ENCODE measurements around the gene PGM1.
A peak's percentile ranks its signal among the peaks of the same experiment; 100 is the strongest.

PGM1 gene

GRCh38 chr1:63633281-63633680 lies 40.1 kb downstream of the PGM1 start:
- no peak for DNase-seq (ENCODE audit: low read depth)

- DNase-seq (ENCODE audit: low read depth): no peak
Observed at GRCh38 chr1:63634471-63634870, 41.3 kb downstream of the PGM1 start.

GRCh38 chr1:63635681-63636080 lies 42.5 kb downstream of the PGM1 start:
- no peak for DNase-seq (ENCODE audit: low read depth)

- no peak for DNase-seq (ENCODE audit: low read depth)
Observed at GRCh38 chr1:63636192-63637105, 43.2 kb downstream of the PGM1 start.

DNA sequence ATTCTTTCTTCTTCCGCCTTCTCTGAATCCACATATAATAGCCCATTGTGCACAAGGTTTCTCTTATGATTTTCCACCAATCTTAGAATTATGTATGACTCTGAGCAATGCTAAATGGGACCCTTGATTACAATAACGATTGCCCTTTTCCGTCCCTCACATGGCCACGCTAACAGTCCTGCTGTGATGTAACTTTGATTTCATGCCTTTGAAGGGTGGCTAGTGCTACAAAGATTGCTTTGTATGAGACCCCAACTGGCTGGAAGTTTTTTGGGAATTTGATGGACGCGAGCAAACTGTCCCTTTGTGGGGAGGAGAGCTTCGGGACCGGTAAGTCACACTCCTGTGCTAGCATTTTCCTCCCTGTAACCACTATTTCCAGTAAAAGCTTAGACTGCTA lies 45.3 kb downstream of the PGM1 start:
- no peak for DNase-seq (ENCODE audit: low read depth)

DNA sequence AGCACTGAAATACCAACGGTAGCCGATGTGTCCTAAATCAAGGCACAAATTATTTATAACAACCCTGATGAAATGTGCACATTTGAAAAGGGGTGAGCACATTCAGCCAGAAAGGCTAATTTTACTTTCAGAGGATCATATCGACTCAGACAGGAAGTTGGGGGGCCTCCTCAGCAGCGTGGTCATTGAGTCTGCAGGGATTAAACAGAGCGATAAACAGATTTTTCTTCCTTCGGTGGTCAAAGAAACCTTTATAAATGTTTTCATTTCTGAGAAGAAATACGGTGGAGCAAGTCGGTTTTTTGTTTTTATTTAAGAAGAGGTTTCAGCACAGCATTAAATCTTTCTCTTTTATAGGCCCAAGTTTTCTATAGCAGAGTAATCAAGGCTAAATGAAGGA lies 45.7 kb downstream of the PGM1 start:
- no peak for DNase-seq (ENCODE audit: low read depth)

DNA sequence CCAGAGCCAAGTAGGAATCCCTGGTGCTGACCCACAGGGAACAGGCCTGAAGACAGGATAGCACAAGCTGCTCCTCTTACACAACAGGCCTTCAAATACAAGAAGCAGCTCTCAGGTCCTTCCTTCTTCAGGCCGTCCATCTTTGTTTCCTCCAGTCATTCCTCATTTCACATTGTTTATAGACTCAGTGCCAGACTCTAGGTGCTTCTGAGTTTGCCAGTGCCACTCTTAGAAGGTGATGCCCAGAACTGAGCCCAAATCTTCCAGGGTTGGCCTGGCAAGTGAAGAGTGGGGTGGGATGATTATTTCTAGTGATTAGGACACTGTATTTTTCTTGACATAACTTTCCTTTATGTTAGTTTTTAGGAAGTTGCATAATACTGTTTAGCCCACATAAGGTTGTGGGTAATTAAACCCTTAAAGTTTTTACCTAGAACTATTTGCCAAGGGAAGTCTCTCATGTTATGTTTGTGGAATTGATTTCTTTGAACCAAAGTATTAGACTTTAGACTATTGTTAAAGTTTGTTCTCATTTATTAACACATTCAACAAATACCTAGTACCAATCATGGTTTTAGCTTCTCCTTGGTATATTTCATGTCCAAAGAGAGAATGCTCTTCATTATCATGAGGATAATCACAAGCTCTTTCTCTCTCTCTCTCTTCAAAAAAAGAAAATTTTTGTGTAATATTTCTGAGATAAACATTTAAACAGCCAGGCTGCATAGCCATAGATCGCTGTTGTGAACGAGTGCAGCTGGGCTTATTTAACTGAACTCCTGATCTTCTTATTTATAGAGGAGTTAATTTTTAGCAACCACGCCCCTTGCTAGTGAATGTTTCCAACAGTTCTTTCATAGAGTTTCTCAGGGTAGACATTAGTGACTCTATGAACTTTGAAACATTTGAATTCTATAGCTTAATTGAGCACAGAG lies 47.7 kb downstream of the PGM1 start:
- DNase-seq (ENCODE audit: low read depth): no peak

DNA sequence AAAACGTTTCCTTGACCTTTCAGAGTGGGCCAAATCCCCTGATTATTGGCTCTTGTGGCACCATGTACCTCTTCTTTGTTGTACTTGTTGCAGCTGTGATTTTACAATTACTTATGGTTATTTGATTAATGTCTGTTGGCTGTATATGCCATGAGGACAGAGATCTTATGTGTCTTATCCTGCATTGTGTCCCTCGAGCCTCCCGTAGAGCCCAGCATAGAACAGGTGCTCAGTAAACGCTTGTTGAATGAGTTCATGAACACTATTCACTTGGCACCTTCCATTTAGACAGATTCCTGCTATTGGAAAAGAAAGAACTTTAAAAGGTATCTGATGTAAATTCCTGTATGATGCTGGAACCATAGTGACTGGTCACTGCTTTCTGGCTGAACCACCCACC lies 48.4 kb downstream of the PGM1 start:
- DNase-seq (ENCODE audit: low read depth): no peak

- DNase-seq (ENCODE audit: low read depth): no peak
Observed at GRCh38 chr1:63642901-63643300, 49.7 kb downstream of the PGM1 start.

- no peak for DNase-seq (ENCODE audit: low read depth)
Observed at GRCh38 chr1:63643517-63643916, 50.3 kb downstream of the PGM1 start.

DNA sequence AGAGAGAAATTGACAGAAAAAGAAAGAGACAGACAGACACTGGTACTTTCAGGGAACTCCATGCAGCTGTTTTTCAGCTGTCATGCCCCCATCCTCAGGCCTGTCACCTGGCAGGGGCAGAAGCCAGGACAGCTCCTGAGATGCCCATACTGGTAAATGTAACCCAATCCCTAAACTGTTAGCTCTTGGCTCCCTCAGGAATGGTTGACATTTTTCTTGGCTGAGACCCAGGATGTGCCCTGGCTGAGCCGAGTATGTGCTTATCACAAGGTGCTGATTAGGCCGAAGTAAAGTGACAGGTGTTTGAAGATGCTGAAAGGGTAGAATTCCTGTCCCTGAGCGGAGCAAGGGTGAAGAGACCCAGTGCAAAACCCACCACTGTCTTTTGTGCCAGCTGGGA lies 50.7 kb downstream of the PGM1 start:
- no peak for DNase-seq (ENCODE audit: low read depth)

DNA sequence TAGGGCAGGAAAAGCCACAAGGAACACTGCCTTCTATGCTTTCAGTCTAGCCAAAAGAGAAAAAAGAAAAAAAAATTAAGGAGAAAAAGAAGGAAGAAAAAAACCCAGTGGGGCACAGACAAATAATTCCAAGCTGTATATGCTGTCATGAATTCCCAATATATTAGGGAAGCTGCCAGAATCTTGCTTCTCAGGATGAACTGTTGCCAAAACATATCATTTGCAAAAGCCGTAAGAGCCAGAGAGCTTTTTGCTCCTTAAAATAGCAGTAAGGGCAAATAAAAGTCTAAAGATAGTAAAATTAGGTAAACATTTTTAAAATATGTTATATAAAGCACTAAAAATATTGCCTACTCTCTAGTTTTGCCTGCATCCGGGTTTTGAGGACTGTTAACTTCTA lies 52.1 kb downstream of the PGM1 start:
- no peak for DNase-seq (ENCODE audit: low read depth)

GRCh38 chr1:63648689-63649088 lies 55.5 kb downstream of the PGM1 start:
- no peak for DNase-seq (ENCODE audit: low read depth)

- DNase-seq (ENCODE audit: low read depth): no peak
Observed at GRCh38 chr1:63651161-63651701, 58.0 kb downstream of the PGM1 start.

- no peak for DNase-seq (ENCODE audit: low read depth)
Observed at GRCh38 chr1:63653976-63654375, 60.8 kb downstream of the PGM1 start.

DNA sequence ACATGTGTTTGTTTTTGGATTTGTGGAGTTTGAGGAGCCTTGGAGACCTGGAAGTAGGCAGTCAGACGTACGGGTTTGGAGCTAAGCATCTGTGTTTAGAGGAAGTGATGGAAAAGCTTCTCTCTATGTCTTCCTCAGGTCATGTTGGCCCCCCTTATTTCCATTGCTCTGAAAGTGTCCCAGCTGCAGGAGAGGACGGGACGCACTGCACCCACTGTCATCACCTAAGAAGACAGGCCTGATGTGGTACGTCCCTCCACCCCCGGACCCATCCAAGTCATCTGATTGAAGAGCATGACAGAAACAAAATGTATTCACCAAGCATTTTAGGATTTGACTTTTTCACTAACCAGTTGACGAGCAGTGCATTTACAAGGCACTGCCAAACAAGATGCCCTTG lies 66.2 kb downstream of the PGM1 start:
- DNase-seq (ENCODE audit: low read depth): no peak

GRCh38 chr1:63662056-63662836 lies 69.0 kb downstream of the PGM1 start:
- peak; percentile 49 for DNase-seq (ENCODE audit: low read depth)

DNA sequence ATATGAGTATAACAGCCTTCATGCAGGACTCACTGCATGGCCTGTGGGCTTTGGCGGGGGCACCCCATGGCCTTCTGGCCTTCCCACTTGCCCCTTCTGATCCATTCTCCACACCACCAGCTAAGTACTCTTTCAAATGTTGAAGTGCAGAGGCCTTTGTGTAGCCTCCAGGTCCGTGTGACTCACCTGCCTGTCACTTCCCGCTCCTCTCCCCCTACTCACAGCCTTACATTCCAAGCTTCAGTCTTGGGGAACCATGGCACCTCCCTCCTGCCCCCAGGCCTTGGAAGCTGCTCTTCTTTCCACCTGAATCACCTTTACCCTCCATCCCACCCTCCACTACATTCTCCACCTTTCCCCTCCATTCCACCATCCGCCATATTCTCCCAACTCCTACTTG lies 69.6 kb downstream of the PGM1 start:
- no peak for DNase-seq (ENCODE audit: low read depth)

GRCh38 chr1:63663301-63663700 lies 70.1 kb downstream of the PGM1 start:
- DNase-seq (ENCODE audit: low read depth): no peak

- DNase-seq (ENCODE audit: low read depth): no peak
Observed at GRCh38 chr1:63663873-63664272, 70.7 kb downstream of the PGM1 start.

- DNase-seq (ENCODE audit: low read depth): no peak
Observed at GRCh38 chr1:63664742-63665141, 71.5 kb downstream of the PGM1 start.

- no peak for DNase-seq (ENCODE audit: low read depth)
Observed at GRCh38 chr1:63665410-63665809, 72.2 kb downstream of the PGM1 start.

All from non-pigmented ciliary epithelial cell (primary cell).